ENCODE measurements around the gene LBP.

DNA sequence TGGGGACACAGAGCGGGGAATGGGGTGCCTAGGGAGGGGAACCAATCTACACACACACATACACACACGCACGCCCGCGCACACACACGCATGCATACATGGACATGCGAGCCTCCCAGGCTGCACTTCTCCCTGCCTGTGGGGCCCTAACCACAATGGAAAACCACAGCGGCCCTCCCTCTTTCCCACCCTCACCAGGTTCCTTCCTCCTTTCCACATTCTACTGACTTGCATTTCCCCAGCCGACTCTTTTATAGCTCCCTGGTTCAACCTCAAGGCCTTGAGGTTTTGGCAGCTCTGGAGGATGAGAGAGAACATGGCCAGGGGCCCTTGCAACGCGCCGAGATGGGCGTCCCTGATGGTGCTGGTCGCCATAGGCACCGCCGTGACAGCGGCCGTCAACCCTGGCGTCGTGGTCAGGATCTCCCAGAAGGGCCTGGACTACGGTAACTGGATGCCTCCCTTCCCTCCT is 42.3 kb upstream of the LBP start, which contains the start of gene BPI:
- TF ChIP-seq POLR2A (IDR thresholded peaks at IDR 0.05; ENCODE audit: low read length) (no peak), GATA1 (IDR thresholded peaks at IDR 0.05; ENCODE audit: low read depth, low read length) (no peak)
